ENCODE results near the gene COL9A1.
"Not testable (repeated sequence)": the region's sequence is repeated elsewhere in the genome, so short reads cannot be mapped to it uniquely, and the experiment has no call there.

COL9A1 gene

GRCh38 chr6:70303034-70303525 lies at the start of gene COL9A1:
TSS of gene COL9A1 (minus strand) at chr6:70303084. CDS start at chr6:70302924, 160 bp downstream.
- no peak for DNase-seq (ENCODE audit: low read depth in 2 of 2)

GRCh38 chr6:70351461-70351860 lies 48.6 kb upstream of the COL9A1 start:
- no peak for DNase-seq (ENCODE audit: low read depth in 2 of 2)

- DNase-seq (ENCODE audit: low read depth in 2 of 2): no peak
These were observed 42.7 kb upstream of the COL9A1 start for GRCh38 chr6:70345619-70346018.

GRCh38 chr6:70343313-70343712 lies 40.4 kb upstream of the COL9A1 start:
- DNase-seq (ENCODE audit: low read depth in 2 of 2): no peak

- not testable (repeated sequence) for DNase-seq (ENCODE audit: low read depth in 2 of 2)
These were observed 36.9 kb upstream of the COL9A1 start for GRCh38 chr6:70339810-70340209.

GRCh38 chr6:70338775-70339174 lies 35.9 kb upstream of the COL9A1 start:
- no peak for DNase-seq (ENCODE audit: low read depth in 2 of 2)

- DNase-seq (ENCODE audit: low read depth in 2 of 2): no peak
These were observed 34.8 kb upstream of the COL9A1 start for GRCh38 chr6:70337743-70338105.

GRCh38 chr6:70336996-70337742 lies 34.3 kb upstream of the COL9A1 start:
- DNase-seq (ENCODE audit: low read depth in 2 of 2): no peak

- DNase-seq (ENCODE audit: low read depth in 2 of 2): no peak
These were observed 24.2 kb upstream of the COL9A1 start for GRCh38 chr6:70327036-70327435.

- DNase-seq (ENCODE audit: low read depth in 2 of 2): no peak
These were observed 22.1 kb upstream of the COL9A1 start for GRCh38 chr6:70325009-70325408.

- not testable (repeated sequence) for DNase-seq (ENCODE audit: low read depth in 2 of 2)
These were observed 14.9 kb upstream of the COL9A1 start for GRCh38 chr6:70317799-70318198.

- no peak for DNase-seq (ENCODE audit: low read depth in 2 of 2)
These were observed 12.3 kb upstream of the COL9A1 start for GRCh38 chr6:70315079-70315751.

- no peak for DNase-seq (ENCODE audit: low read depth in 2 of 2)
These were observed 11.4 kb upstream of the COL9A1 start for GRCh38 chr6:70314296-70314695.

- DNase-seq (ENCODE audit: low read depth in 2 of 2): no peak
These were observed 9.4 kb upstream of the COL9A1 start for GRCh38 chr6:70312165-70312745.

GRCh38 chr6:70310063-70310694 lies 7.3 kb upstream of the COL9A1 start:
- no peak for DNase-seq (ENCODE audit: low read depth in 2 of 2)

- DNase-seq (ENCODE audit: low read depth in 2 of 2): no peak
These were observed 6.4 kb upstream of the COL9A1 start for GRCh38 chr6:70309243-70309642.

GRCh38 chr6:70308142-70308541 lies 5.3 kb upstream of the COL9A1 start:
- DNase-seq (ENCODE audit: low read depth in 2 of 2): not testable (repeated sequence)

GRCh38 chr6:70307008-70307407 lies 4.1 kb upstream of the COL9A1 start:
- DNase-seq (ENCODE audit: low read depth in 2 of 2): no peak

- DNase-seq (ENCODE audit: low read depth in 2 of 2): no peak
These were observed 1.7 kb upstream of the COL9A1 start for GRCh38 chr6:70304616-70305015.

GRCh38 chr6:70299456-70299855 lies 3.4 kb downstream of the COL9A1 start:
- DNase-seq (ENCODE audit: low read depth in 2 of 2): no peak

- no peak for DNase-seq (ENCODE audit: low read depth in 2 of 2)
These were observed 4.8 kb downstream of the COL9A1 start for GRCh38 chr6:70298068-70298467.

GRCh38 chr6:70292193-70292592 lies 10.7 kb downstream of the COL9A1 start:
- DNase-seq (ENCODE audit: low read depth in 2 of 2): no peak
